Liver (tissue), 9 donors: ENCODE results near the gene SELENOM. TPM values are rescaled to one million over a fixed set of nuclear protein-coding genes. Genes with fewer than 3 reads are reported as not detected.

Experiments used
- DNase-seq: peaks from one replicate; pipeline ENCODE4 v3.0.0-alpha.2; 2017; ENCODE audit warnings: low spot score
- H3K27ac ChIP-seq, 2 donors: one replicate each; pipeline ENCODE4 v1.7.0; 2013; ENCODE audit warnings: inconsistent platforms in 2 of 2, low read length in 2 of 2, control low read depth in 1 of 2, low read depth in 1 of 2, mild to moderate bottlenecking in 1 of 2
- H3K27me3 ChIP-seq, 4 donors: one replicate each; pipeline versions ENCODE4 v1.6.1 to v1.7.0; 2013; ENCODE audit warnings: low read length in 3 of 4, inconsistent platforms in 1 of 4, mild to moderate bottlenecking in 1 of 4, moderate library complexity in 1 of 4; ENCODE audit not compliant: control insufficient read depth in 4 of 4, insufficient read depth in 4 of 4
- H3K36me3 ChIP-seq, 4 donors: one replicate each; pipeline versions ENCODE4 v1.6.1 to v1.7.0; 2013; ENCODE audit warnings: low read length in 3 of 4, mild to moderate bottlenecking in 3 of 4, low read depth in 1 of 4, moderate library complexity in 1 of 4; ENCODE audit not compliant: control insufficient read depth in 4 of 4, insufficient read depth in 3 of 4
- H3K4me1 ChIP-seq, 4 donors: one replicate each; pipeline versions ENCODE4 v1.6.1 to v1.7.0; 2013; ENCODE audit warnings: low read length in 3 of 4, mild to moderate bottlenecking in 3 of 4, moderate library complexity in 1 of 4; ENCODE audit not compliant: control insufficient read depth in 4 of 4, insufficient read depth in 4 of 4
- H3K4me3 ChIP-seq, 3 donors: one replicate each; pipeline versions ENCODE4 v1.6.1 to v1.7.0; 2013; ENCODE audit warnings: low read length in 3 of 3, control low read depth in 1 of 3, low read depth in 1 of 3, mild to moderate bottlenecking in 1 of 3
- H3K9ac ChIP-seq, 2 donors: one replicate each; pipeline ENCODE4 v1.7.0; 2013; ENCODE audit warnings: low read length in 2 of 2, mild to moderate bottlenecking in 2 of 2, moderate library complexity in 2 of 2, control low read depth in 1 of 2, low read depth in 1 of 2
- H3K9me3 ChIP-seq, 4 donors: one replicate each; pipeline versions ENCODE4 v1.6.1 to v1.7.0; 2013; ENCODE audit warnings: low read length in 3 of 4; ENCODE audit not compliant: control insufficient read depth in 4 of 4
- EGR1 ChIP-seq, 2 donors: IDR thresholded peaks; 2 replicates each; pipeline ENCODE4 v1.6.1; 2016 to 2018; ENCODE audit warnings: antibody characterized with exemption in 2 of 2, low read depth in 2 of 2
- FOXA1 ChIP-seq: IDR thresholded peaks from 2 replicates; pipeline ENCODE4 v1.6.1; 2016; ENCODE audit warnings: antibody characterized with exemption
- FOXA2 ChIP-seq: IDR thresholded peaks from 2 replicates; pipeline ENCODE4 v1.6.1; 2016; ENCODE audit warnings: antibody characterized with exemption
- GABPA ChIP-seq, 2 donors: IDR thresholded peaks in 1 of 2; conservative IDR thresholded peaks in 1 of 2; 2 replicates each; pipeline ENCODE4 v1.6.1; 2016; ENCODE audit warnings: antibody characterized with exemption in 2 of 2, mild to moderate bottlenecking in 1 of 2, moderate library complexity in 1 of 2
- HNF4A ChIP-seq, 2 donors: conservative IDR thresholded peaks; 2 replicates each; pipeline ENCODE4 v1.6.1; 2016; ENCODE audit warnings: antibody characterized with exemption in 2 of 2, mild to moderate bottlenecking in 2 of 2
- HNF4G ChIP-seq: IDR thresholded peaks from 2 replicates; pipeline ENCODE4 v1.6.1; 2016; ENCODE audit warnings: antibody characterized with exemption
- JUND ChIP-seq, 2 donors: IDR thresholded peaks; 2 replicates each; pipeline ENCODE4 v1.6.1; 2016; ENCODE audit warnings: antibody characterized with exemption in 2 of 2
- NR2F2 ChIP-seq: IDR thresholded peaks from 2 replicates; pipeline ENCODE4 v1.6.1; 2016; ENCODE audit warnings: antibody characterized with exemption
- RAD21 ChIP-seq, 2 donors: IDR thresholded peaks; 2 replicates each; pipeline ENCODE4 v1.6.1; 2016; ENCODE audit warnings: antibody characterized with exemption in 2 of 2, mild to moderate bottlenecking in 2 of 2
- REST ChIP-seq: IDR thresholded peaks from 2 replicates; pipeline ENCODE4 v1.6.1; 2016; ENCODE audit warnings: antibody characterized with exemption, mild to moderate bottlenecking
- RXRA ChIP-seq, 2 donors: IDR thresholded peaks; 2 replicates each; pipeline ENCODE4 v1.6.1; 2017 to 2018; ENCODE audit warnings: antibody characterized with exemption in 2 of 2, mild to moderate bottlenecking in 1 of 2
- SP1 ChIP-seq: IDR thresholded peaks from 2 replicates; pipeline ENCODE4 v1.6.1; 2018; ENCODE audit warnings: antibody characterized with exemption, mild to moderate bottlenecking
- TAF1 ChIP-seq: conservative IDR thresholded peaks from 2 replicates; pipeline ENCODE4 v1.6.1; 2016; ENCODE audit warnings: antibody characterized with exemption, mild to moderate bottlenecking
- YY1 ChIP-seq: IDR thresholded peaks from 2 replicates; pipeline ENCODE4 v1.6.1; 2016; ENCODE audit warnings: antibody characterized with exemption, mild to moderate bottlenecking
- WGBS: extraction: QIAGEN DNeasy Blood & Tissue Kit; methylation state at CpG from one replicate; pipeline ENCODE4 v1.1.7; 2013; 5-methylcytosine and 5-hydroxymethylcytosine counted together
- polyA plus RNA-seq, 2 donors: library from polyadenylated mRNA; stranded (reverse) in 1 of 2; unstranded in 1 of 2; fragments of 200-250 nt in 1 of 2; fragments of >200 nt in 1 of 2; fragmentation: Nextera tagmentation in 1 of 2; extraction: Ambion mirVana in 1 of 2; gene quantifications; one replicate each; pipeline versions ENCODE4 v1.2.1 to v1.2.3, GENCODE V29; 2013 to 2015
- total RNA-seq, 2 donors: library from RNA; depleted of rRNA; stranded (reverse); fragments of >200 nt; gene quantifications; one replicate each; pipeline ENCODE4 v1.2.3, GENCODE V29; 2014
- TF ChIP-seq, protein P1 (sequence below): fragments of 150-350 bp; IDR thresholded peaks from 2 replicates; pipeline ENCODE4 v1.5.1; 2017; ENCODE audit warnings: improper control_type of control experiment, low read depth, low read length; ENCODE audit not compliant: missing input control
- TF ChIP-seq, protein P2 (sequence below): IDR thresholded peaks from 2 replicates; pipeline ENCODE4 v1.6.1; 2016; ENCODE audit warnings: antibody characterized with exemption
- TF ChIP-seq, protein P3 (sequence below): IDR thresholded peaks from 2 replicates; pipeline ENCODE4 v1.6.1; 2016; ENCODE audit warnings: antibody characterized with exemption
- TF ChIP-seq, protein P4 (sequence below): IDR thresholded peaks from 2 replicates; pipeline ENCODE4 v1.6.1; 2016; ENCODE audit warnings: antibody characterized with exemption
- donor health status: healthy.
- donor health status: healthy.
- donor health status: healthy.
- donor health status: healthy.
- donor health status: healthy.

The SELENOM gene
- total and polyA plus RNA-seq, 4 donors, result 3.0 to 17.3 (median 12.2) TPM

GRCh38 chr22:31120230-31120629 lies 12.9 kb upstream of the SELENOM start:
- no peak for DNase-seq
- WGBS, result 76% methylated on average over 5 of the region's 5 CpGs
- no peak overlapping the region for H3K9ac ChIP-seq

More at GRCh38 chr22:31120230-31120629, 12.9 kb upstream of the SELENOM start:
- TF ChIP-seq, protein P1, sequence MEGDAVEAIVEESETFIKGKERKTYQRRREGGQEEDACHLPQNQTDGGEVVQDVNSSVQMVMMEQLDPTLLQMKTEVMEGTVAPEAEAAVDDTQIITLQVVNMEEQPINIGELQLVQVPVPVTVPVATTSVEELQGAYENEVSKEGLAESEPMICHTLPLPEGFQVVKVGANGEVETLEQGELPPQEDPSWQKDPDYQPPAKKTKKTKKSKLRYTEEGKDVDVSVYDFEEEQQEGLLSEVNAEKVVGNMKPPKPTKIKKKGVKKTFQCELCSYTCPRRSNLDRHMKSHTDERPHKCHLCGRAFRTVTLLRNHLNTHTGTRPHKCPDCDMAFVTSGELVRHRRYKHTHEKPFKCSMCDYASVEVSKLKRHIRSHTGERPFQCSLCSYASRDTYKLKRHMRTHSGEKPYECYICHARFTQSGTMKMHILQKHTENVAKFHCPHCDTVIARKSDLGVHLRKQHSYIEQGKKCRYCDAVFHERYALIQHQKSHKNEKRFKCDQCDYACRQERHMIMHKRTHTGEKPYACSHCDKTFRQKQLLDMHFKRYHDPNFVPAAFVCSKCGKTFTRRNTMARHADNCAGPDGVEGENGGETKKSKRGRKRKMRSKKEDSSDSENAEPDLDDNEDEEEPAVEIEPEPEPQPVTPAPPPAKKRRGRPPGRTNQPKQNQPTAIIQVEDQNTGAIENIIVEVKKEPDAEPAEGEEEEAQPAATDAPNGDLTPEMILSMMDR, result no peak
- TF ChIP-seq NR2F2 (no peak), FOXA2 (no peak), RXRA (IDR thresholded peaks at IDR 0.05) (no peak), HNF4A (conservative IDR thresholded peaks at IDR 0.05) (no peak), JUND (IDR thresholded peaks at IDR 0.05) (no peak), HNF4G (no peak), EGR1 (IDR thresholded peaks at IDR 0.05; ENCODE audit: low read depth in 2 of 2) (no peak), FOXA1 (no peak), SP1 (no peak), YY1 (no peak), GABPA (IDR thresholded peaks at IDR 0.05 in 1 of 2, conservative IDR thresholded peaks at IDR 0.05 in 1 of 2) (no peak), REST (no peak), RAD21 (IDR thresholded peaks at IDR 0.05) (no peak), TAF1 (no peak)
- TF ChIP-seq, protein P2, sequence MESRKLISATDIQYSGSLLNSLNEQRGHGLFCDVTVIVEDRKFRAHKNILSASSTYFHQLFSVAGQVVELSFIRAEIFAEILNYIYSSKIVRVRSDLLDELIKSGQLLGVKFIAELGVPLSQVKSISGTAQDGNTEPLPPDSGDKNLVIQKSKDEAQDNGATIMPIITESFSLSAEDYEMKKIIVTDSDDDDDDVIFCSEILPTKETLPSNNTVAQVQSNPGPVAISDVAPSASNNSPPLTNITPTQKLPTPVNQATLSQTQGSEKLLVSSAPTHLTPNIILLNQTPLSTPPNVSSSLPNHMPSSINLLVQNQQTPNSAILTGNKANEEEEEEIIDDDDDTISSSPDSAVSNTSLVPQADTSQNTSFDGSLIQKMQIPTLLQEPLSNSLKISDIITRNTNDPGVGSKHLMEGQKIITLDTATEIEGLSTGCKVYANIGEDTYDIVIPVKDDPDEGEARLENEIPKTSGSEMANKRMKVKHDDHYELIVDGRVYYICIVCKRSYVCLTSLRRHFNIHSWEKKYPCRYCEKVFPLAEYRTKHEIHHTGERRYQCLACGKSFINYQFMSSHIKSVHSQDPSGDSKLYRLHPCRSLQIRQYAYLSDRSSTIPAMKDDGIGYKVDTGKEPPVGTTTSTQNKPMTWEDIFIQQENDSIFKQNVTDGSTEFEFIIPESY, result no peak
- TF ChIP-seq, protein P3, sequence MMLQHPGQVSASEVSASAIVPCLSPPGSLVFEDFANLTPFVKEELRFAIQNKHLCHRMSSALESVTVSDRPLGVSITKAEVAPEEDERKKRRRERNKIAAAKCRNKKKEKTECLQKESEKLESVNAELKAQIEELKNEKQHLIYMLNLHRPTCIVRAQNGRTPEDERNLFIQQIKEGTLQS, result no peak
- TF ChIP-seq, protein P4, sequence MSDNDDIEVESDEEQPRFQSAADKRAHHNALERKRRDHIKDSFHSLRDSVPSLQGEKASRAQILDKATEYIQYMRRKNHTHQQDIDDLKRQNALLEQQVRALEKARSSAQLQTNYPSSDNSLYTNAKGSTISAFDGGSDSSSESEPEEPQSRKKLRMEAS, result no peak
- Histone ChIP-seq H3K9me3 (no peaks in the 10 kb centered on the region), H3K27me3 (no peaks in the 10 kb centered on the region), H3K27ac (no peak overlapping the region), H3K4me3 (no peak overlapping the region), H3K36me3 (no peaks in the 10 kb centered on the region), H3K4me1 (peaks cover 0 to 9% (median 3%) of the 10 kb centered on the region in 4 donors)
